Measurements from ENCODE around the gene KCNE4. TPM values are rescaled to one million over a fixed set of nuclear protein-coding genes. Genes with fewer than 3 reads are reported as not detected.
A peak's percentile ranks its signal among the peaks of the same experiment; 100 is the strongest.

Gene KCNE4
- total and polyA plus RNA-seq, 9 of the 15 experiments (the other 6 are each of a cell fraction or from before 2014, with no cell fraction given): not detected

- peak; percentile 59; the same call in 1 of the 2 replicates for TF ChIP-seq SMARCC2 (IDR thresholded peaks at IDR 0.05; ENCODE audit: low read depth)
- TF ChIP-seq TRIM24 (IDR thresholded peaks at IDR 0.05): peak; percentile 70 to 74
- TF ChIP-seq MAFK (IDR thresholded peaks at IDR 0.05; ENCODE audit: low read length): peak; percentile 83
- TF ChIP-seq NFE2 (IDR thresholded peaks at IDR 0.05; ENCODE audit: low read depth): peak; percentile 71
- peak; percentile 52 for TF ChIP-seq SMAD1 (IDR thresholded peaks at IDR 0.05; ENCODE audit: low read depth, low read length, partially characterized antibody)
- no peak for TF ChIP-seq E2F1 (CRISPR knock-in tag; IDR thresholded peaks at IDR 0.05)
- peak; percentile 78 for TF ChIP-seq ATF7 (IDR thresholded peaks at IDR 0.05)
- peak; percentile 75 for TF ChIP-seq MAFG (tag; conservative IDR thresholded peaks at IDR 0.05)
- peak; percentile 80 for TF ChIP-seq FOXA1 (IDR thresholded peaks at IDR 0.05; ENCODE audit: borderline replicate concordance)
- TF ChIP-seq BACH1 (tag; IDR thresholded peaks at IDR 0.05): peak; percentile 69; the same call in 1 of the 2 replicates
- TF ChIP-seq GATA2 (CRISPR knock-in tag; IDR thresholded peaks at IDR 0.05): peak; percentile 59; the same call in 1 of the 2 replicates
- TF ChIP-seq PML (IDR thresholded peaks at IDR 0.05; ENCODE audit: low read length): peak; percentile 73
- TF ChIP-seq SMARCA4 (IDR thresholded peaks at IDR 0.05): peak; percentile 88
- no peak for TF ChIP-seq RBM39 (optimal IDR thresholded peaks at IDR 0.05; ENCODE audit: low read depth, low read length)
- no peak for TF ChIP-seq ZNF583 (CRISPR knock-in tag; IDR thresholded peaks at IDR 0.05)
- TF ChIP-seq NCOA1 (IDR thresholded peaks at IDR 0.05; ENCODE audit: low read depth): peak; percentile 50; the same call in 1 of the 2 replicates
- 0 out of 2 replicates have a peak, but pooled peaks have one; percentile 24 for TF ChIP-seq SPI1 (IDR thresholded peaks at IDR 0.05; ENCODE audit: borderline replicate concordance, low read depth, low read length)
- no peak for TF ChIP-seq ZNF3 (CRISPR knock-in tag; IDR thresholded peaks at IDR 0.05)
- peak; percentile 48; the same call in 1 of the 2 replicates for TF ChIP-seq KLF16 (IDR thresholded peaks at IDR 0.05)
- no peak for TF ChIP-seq PHTF2 (CRISPR knock-in tag; IDR thresholded peaks at IDR 0.05)
- peak; percentile 34; the same call in 1 of the 2 replicates for TF ChIP-seq EGR1 (conservative IDR thresholded peaks at IDR 0.05)
- peak; percentile 89 for TF ChIP-seq FOSL1 (tag; conservative IDR thresholded peaks at IDR 0.05)
- TF ChIP-seq ZBTB49 (CRISPR knock-in tag; IDR thresholded peaks at IDR 0.05; ENCODE audit: borderline replicate concordance): no peak
- peak; percentile 93 for TF ChIP-seq ARID1B (IDR thresholded peaks at IDR 0.05)
Measured at GRCh38 chr2:223058952-223059716, 7.1 kb downstream of the KCNE4 start (continued).
